T1000 (cell line): ENCODE data around the gene CCDC191.

Source experiments
- DNase-seq: peaks from one replicate; lab custom pipeline; 2025; ENCODE audit warnings: mixed read lengths; lab: John Stamatoyannopoulos, UW

Gene CCDC191, protein sequence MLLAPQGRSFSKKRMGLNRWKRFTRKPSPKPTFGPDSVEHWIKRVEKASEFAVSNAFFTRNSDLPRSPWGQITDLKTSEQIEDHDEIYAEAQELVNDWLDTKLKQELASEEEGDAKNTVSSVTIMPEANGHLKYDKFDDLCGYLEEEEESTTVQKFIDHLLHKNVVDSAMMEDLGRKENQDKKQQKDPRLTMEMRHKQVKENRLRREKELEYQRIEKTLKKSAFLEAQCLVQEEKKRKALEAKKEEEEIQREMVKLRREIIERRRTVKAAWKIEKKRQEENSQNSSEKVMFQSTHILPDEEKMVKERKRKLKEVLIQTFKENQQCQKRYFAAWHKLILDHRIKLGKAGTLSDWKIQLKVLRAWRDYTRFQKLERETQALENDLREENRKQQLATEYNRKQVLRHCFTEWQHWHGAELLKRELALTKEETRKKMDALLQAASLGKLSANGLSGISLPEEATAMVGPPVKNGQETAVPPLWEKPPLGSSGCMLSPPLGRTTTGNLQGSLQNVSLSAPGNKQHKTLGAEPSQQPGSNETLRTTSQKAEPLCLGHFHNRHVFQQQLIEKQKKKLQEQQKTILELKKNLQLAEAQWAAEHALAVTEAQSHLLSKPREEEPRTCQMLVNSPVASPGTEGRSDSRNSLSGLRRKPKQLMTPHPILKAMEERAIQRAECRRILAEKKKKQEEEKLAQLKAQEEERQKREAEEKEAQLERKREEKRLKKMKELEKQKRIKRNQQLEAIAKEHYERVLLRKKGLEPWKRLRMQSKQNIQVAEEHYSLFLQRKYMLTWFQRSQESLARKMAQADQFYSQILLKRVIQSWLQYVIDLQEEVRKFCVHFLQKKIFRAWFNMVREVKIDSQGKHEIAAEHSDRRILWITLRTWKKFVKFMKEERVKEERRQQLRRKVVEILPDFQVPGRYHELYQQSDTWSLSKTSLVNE

DNA sequence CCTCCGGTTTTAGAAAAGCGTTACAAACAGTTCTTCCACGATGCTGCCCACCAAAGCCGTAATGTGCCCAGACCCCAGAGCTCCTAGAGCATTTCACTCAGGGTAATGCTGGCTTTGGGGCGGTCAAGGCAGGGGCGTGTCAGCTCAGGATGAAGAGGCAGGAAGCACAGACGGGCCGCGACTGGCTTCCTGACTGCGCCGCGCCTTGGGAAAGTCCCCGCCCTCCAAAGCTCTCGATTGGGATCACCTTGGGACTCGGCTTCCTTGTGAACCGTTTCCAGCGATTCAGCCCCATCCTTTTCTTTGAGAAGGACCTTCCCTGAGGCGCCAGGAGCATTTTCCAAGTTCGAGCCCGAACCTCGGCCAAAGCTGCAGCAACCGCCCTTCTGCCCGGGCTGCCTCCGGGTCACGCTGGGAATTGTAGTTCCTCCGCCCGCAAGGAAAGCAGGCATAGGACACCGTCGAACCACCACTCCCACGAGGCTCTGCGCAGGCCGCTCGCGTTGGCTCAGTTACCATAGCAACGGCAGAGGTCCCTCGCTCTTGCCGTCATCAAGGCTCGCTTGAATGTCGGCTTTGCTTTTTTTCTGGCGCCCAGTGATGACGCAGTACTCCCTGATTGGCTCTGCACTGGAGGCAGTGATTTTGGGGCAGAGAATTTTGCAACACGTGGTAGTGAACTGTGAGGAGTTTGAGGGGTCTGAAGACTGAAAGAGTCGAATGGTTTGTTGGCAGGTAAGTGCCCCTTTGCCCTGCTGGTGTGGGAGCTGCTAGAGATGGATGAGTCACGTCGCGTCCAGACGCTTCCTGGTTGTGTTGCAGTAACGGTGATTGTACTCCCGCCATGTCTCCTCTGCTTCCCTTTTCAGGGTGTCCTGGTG, at the start of gene CCDC191, which contains the start of gene QTRT2:
TSS of gene CCDC191 (minus strand) at position 397 of the 881 bp plus-strand sequence. CDS start at position 337, 60 bp downstream.
TSS of gene QTRT2 (plus strand) at position 608 of the 881 bp plus-strand sequence. CDS start 8,521 bp downstream, outside the sequence.
- peak; percentile 97 for DNase-seq

DNA sequence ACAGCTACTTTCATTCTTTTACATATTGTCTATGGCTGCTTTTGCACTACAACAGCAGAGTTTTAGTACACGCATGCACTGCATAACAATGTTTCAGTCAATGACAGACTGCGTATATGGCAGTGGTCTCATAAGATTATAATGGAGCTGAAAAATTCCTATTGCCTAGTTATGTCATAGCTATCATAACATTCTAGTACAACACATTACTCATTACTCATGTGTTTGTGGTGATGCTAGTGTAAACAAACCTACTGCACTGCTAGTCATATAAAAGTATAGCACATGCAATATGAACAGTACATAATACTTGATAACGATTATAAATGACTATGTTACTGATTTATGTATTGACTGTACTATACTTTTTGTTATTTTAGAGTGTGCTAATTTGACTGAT, 48.1 kb upstream of the CCDC191 start:
- DNase-seq, result no peak

DNA sequence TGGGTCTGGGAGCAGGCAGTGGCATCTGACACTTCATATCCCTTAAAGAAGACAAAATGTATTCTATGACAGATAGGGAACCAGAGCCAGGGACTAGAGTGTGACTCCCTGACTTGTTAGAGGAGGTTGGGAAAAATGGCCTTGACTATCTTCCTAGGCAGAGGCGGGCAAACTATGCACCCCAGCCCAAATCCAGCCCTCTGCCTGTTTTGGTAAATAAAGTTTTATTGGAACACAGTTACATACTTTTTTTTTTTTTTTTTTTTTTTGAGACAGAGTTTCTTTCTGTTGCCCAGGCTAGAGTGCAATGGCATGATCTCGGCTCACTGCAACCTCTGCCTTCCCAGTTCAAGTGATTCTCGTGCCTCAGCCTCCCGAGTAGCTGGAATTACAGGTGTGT, 47.5 kb upstream of the CCDC191 start:
- DNase-seq, result no peak

DNA sequence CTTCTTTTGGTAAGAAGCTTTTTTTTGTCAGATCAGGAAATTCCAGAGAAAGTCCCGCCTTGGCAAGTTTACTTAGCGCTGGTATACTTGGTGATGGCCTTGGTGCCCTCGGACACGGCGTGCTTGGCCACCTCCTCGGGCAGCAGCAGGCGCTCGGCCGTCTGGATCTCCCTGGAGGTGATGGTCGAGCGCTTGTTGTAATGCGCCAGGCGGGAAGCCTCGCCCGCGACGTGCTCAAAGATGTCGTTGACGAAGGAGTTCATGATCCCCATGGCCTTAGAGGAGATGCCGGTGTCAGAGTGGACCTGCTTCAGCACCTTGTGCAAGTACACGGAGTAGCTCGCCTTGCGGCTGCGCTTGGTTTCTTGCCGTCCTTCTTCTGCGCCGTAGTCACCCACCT, 46.9 kb upstream of the CCDC191 start:
- DNase-seq, result no peak

DNA sequence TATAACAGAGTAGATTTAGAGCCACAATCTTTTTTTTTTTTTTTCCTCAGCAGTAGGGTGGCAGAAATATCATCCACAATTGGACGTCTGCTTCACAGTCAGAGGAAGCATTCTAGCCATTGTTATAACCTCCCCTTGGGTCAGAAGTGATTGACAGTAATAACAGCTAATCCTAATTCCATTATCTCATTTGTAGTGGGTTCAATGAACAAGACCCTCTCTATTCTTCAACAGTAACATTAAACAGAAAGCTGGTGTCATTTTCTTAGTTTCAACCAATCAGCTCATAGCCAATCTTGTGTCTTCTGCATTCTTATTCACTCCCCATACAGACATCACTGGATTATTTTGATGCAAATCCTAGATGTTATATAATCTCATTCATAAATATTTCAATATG, 44.8 kb upstream of the CCDC191 start:
- no peak for DNase-seq

DNA sequence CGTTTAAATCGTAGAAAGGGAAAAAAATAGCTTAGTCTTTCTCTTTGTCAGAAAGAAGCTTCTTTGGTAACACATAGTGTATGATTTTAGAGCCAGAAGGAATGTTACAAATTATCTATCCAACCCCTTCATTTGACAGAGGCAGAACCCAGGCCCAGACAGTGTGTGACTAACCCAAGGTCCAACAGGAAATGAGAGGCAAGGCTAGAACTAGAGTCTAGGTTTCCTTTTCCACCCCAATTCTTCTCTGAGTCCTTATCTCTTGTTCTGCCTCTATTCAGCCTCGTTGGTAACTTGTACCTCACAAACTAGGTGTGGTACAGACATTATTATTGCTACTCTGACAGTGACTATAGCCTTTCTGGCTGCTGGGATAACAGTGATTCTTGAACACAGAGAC, 39.5 kb upstream of the CCDC191 start:
- DNase-seq, result no peak

DNA sequence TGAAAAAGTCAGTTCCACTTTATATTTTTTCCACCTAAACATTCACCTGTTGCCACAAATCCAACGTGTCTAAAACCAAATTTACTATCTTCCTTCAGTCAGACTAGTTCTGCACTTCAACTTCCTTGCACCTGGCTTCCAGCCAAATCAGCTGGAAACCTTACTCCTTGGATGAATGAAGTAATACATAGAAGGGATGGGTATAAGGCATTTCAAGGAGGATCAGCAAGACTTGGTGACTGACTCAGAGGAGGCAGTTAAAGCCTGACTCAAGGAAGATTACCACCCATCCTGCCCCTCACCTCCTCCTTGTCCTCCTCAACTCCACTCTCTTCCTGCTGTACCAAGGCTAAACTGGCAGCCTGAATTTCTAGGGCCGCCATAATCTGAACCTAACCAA, 37.3 kb upstream of the CCDC191 start:
- DNase-seq, result no peak

DNA sequence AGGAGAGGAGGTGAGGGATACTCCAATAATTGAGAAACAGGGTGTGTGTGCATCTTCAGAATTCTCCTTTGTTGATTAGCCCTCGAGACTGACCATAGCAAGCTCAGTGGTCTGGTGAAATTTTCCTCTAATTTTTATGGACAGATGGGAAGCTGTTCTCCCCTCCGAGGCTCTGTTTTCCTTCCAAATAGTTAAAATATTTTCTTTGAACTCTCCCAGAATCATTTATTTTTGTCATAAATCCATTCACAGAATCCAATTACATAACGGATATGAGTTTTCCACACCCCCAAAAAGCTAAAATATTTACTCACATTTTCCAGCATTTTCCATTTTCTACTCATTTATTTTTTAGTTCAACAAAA, 36.7 kb upstream of the CCDC191 start:
- no peak for DNase-seq

DNA sequence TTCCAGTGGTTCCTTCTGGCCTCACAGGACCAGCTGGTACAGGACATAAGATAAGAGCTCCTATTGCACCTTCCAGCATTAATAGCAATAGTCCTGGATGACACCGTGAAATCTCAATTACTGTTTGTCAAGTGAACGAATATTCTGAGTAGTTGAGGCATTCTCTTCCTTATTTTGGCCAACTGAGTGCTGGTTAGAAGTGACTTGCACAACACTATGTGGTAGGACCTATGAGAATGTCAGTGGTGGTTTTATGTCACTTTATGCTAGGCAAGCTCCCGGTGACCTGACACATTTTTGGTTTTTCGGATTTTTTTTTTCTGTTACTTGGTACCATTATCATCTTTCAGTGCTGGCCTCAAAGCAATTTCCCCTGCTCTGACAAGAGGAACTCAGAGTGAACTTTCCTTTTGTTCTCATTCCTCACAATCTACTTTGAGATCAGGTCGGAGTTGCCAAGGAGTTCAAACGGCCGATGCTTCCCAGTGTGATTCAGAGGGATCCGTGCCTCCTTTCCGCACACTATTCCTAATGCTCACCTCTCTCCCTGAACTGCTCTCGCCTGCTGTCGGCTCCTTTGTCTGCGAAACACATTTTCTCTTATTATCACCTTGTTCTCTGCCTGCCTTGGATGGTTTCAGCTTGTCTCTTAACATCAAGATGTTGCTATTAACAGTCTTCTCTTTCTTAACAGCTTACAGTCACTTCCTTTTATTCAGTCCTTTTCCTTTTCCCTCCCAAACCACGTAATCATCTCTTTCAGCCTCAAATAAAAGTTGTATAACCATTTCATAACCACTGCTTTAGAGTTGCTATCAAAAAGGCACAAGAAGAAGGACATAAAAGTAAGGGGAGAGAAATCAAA, 36.1 kb upstream of the CCDC191 start:
- DNase-seq, result no peak

DNA sequence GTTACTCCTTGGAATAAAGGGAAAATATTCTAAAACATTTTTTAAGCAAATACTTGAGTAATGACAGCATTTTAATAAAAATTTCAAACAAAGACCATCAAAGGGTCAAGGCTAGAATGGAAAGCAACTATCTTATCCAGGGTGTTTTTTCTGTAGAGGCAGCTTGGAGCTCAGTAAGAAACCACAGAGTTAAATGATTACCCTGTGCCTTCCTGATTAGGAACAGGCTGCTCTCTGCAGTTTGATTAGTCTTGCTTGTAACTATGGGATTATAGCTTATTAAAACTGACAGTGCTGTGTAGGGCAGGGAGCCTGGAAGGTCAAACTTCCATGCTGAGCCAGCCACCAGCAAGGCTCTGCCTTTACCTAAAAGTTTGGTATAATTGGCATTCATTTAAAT, 33.3 kb upstream of the CCDC191 start:
- no peak for DNase-seq

DNA sequence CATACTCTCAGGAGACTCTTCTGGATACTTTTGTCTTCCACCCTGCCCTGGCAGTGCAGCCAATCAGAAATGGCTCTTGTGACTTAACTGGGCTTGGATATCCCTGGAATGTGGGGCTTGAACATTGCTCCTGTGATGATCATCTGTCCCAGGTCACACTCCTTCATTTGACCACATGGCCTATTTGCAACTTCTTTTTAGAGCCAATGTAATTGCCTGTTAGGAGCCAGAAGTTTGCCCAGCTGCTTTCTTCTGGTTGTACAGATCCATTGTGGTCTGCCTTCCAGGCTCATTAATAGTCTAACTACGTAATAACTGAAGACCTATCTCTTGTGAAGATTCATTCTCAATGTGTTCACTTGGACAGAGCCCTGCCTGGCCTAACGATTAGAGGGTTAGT, 30.0 kb upstream of the CCDC191 start:
- DNase-seq, result no peak

DNA sequence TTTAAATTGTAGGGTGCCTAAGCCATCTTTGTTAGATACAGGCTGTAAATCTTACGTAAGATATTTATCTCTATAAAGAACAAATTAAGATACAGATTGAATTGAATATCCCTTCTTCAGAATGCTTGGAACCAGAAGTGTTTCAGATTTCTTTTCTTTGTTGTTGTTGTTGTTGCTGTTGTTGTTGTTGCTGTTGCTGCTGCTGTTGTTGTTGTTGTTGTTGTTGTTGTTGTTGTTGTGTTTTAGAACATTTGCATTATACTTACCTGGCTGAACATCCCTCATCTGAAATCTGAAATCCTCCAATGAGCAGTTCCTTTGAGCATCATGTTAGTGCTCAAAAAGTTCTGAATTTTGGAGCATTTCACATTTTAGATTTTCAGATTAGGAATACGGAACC, 26.8 kb upstream of the CCDC191 start:
- no peak for DNase-seq

DNA sequence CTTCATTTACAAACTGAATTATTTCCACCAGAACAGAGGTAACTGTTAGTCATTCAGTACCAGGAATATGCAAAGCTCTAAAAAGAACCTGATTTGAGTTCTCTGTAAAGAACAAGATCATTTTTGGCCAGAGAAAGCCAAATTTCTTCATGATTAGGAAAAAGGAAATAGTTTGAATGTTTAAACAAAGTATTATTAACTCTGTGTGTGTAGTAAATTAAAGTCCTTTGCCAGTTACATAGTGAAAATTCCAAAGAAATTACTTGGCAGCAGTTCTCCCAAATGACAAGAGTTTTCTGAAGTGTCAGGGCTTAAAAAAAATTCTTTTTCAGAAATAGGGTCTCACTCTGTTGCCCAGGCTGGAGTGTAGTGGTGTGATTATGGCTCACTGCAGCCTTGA, 24.7 kb upstream of the CCDC191 start:
- DNase-seq, result no peak

DNA sequence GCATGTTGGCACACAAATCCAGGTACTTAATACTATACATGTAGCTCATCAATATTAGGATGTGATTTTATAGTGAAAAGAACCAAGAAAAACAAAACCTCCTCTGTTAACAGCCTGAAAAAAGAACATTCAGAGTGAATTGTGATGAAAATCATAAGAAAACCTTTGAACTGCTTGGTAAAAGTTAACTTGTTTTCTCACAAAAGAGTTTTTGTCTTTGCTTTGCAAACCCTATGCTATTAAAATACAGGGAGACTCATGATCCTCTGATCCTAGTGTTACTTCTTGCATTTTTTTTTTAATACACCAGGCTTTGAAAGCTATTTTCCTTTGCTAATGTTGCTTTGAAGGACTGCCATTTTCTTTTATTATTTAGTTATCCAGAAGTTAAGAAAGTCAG, 23.9 kb upstream of the CCDC191 start:
- no peak for DNase-seq

DNA sequence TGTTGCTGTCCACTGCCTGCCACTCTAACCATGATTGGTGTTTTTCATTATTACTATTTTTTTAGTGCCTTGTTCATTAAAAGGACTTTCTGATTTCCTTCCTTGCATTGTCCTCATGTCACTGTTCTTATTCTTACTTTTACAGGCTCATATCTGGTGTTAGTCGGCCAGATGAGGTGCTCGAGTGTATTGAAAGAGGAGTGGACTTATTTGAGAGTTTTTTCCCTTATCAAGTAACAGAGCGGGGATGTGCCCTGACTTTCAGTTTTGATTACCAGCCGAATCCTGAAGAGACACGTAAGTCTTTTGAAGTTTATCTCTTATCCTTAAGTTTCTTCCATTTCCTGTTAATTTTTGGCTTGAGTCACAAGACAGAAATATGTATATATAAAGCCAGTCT, 23.4 kb upstream of the CCDC191 start:
- DNase-seq, result no peak

DNA sequence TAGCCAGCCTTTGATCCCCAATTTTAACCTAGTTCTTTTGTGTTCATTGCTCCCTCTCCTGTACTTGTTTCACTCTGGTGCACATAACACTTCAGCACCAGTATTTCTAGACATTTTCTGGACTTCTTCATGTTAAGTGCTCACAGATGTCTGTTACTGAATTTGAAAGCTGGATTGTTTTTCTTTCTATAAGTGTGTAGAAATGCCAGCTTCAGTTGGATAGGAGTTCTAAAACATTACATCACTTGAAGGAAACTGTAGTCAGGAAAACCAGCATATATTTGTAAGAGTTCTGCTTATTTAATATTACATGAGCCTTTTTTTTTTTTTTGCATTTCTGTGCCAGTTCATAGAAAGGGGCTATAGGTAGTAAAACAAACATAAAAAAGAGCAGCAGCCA, 21.8 kb upstream of the CCDC191 start:
- no peak for DNase-seq

DNA sequence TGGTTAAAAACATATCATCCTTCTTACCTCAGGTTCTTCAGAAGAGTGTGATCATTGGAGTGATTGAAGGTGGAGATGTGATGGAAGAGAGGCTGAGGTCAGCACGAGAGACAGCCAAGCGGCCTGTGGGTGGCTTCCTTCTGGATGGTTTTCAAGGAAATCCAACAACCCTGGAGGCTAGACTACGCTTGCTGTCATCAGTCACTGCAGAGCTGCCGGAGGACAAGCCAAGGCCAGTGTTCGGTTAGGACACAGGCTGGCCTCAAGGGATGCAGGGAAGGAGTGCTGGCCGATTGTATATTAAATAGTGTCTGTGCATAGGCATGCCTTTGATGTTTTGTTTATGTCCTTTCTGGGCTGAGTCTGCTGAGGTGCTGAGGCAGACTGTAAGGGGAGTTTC, 20.4 kb upstream of the CCDC191 start:
- DNase-seq, result no peak

DNA sequence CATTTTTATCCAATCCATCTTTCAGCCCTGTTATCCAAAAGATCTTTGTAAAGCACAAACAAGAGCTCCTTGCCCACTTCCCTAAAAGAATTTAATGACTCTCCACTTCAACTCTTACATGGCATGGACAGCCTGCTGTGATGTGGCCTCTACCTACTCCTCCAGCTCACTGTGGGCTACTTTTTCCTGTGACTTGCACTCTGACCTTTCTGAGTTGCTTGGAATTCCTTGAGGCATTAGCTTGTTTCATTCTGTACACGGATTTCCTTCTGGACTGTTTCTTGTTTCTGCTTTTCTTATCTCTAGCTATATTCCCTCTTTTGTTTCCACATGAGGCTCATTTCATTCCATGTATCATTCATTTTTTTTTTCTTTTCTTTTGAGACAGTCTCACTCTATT, 15.5 kb upstream of the CCDC191 start:
- DNase-seq, result no peak

DNA sequence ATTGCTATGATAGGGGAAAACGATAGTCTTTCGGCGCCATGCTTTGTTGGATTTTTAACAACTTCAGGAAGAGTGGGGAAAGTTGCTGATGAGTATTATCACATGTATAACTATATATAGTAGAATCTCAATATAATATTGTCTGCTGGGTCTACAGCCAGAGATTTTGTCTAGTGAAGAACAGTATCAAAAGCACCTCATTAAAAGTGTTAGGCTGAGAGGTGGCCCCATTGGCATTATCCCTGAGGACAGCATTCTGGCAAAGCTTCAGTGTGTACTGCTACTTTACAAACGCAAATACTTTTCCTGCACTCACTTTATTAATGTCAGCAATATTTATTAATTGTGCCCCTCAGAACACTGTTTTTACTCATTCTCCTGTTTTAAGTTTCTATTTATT, 12.0 kb upstream of the CCDC191 start:
- no peak for DNase-seq

DNA sequence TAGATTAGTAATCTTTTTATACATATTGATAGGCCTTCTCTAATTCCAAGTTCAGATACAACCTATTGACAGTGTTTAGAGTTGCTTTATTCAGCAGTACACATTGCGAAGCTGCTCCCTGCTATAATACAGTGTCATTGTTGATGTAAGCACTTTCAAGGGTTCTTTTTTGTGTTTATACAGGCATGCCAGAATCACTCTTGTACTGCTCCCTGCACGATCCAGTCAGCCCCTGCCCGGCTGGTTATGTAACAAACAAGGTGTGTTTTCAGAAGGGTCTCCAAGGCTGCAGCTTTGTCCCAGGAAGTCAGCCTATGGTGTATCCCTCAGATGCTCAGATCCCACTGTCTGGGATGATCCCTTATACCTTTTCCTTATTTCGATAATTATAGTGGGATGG, 11.5 kb upstream of the CCDC191 start:
- no peak for DNase-seq
